HepG2 (cell line): ENCODE measurements around the gene SPOCD1. TPM values are rescaled to one million over a fixed set of nuclear protein-coding genes. Genes with fewer than 3 reads are reported as not detected.

Experiments used
- ATAC-seq: fragments of 200-7000 bp; cut with Tn5 transposase; 3 replicates; pipeline ENCODE4 v1.9.1; 2020; ENCODE audit warnings: mild to moderate bottlenecking, moderate library complexity
- BruUV-seq: library from RNA; stranded (reverse); fragments of 400-500 nt; replicated peaks from 2 replicates; lab custom pipeline; 2021; lab: Mats Ljungman, UMichigan
- CTCF ChIA-PET: fragments of 300-600 bp; formaldehyde crosslinking; extraction: SDS; loops from one replicate; lab custom pipeline; 2021; ENCODE audit warnings: low total read pairs, inconsistent platforms, low intra/inter-chr PET ratio; lab: Yijun Ruan, JAX
- POLR2A ChIA-PET: fragments of 350-600 bp; sonication (Branson Sonifier 250); formaldehyde crosslinking; loops from one replicate; lab custom pipeline; 2020; ENCODE audit warnings: antibody characterized with exemption, inconsistent platforms; lab: Yijun Ruan, JAX
- DNase-seq: peaks from one replicate; pipeline ENCODE4 v3.0.0-alpha.2; 2015; ENCODE audit warnings: low spot score
- FAIRE-seq: peaks from 3 replicates; lab custom pipeline; 2011; peaks lifted over from hg19 to GRCh38; lab: Jason Lieb, UNC
- H2AFZ ChIP-seq: one replicate; pipeline ENCODE4 v1.6.1; 2011; ENCODE audit warnings: low read length, inconsistent platforms
- H3K27ac ChIP-seq: fragments of 300-600 bp; 3 replicates; pipeline ENCODE4 v1.8.0; 2011; ENCODE audit warnings: mixed run types, mild to moderate bottlenecking, mixed read lengths, low read length, inconsistent platforms; ENCODE audit not compliant: insufficient read depth; ENCODE audit errors: extremely low read length
- H3K27me3 ChIP-seq, 2 experiments: fragments of 200-600 bp in 1 of 2; 2 replicates in 1 of 2; 3 replicates in 1 of 2; pipeline versions ENCODE4 v1.6.0 to v1.8.0; 2011; ENCODE audit warnings: low read length in 2 of 2, mild to moderate bottlenecking in 2 of 2, moderate library complexity in 2 of 2, inconsistent platforms in 1 of 2; ENCODE audit not compliant: insufficient read depth in 2 of 2, control insufficient read depth in 1 of 2
- H3K36me3 ChIP-seq, 2 experiments: fragments of 200-600 bp in 1 of 2; replicated peaks in 1 of 2; 2 replicates in 1 of 2; 3 replicates in 1 of 2; pipeline versions ENCODE4 v1.5.1 to v1.8.0; 2011; ENCODE audit warnings: low read length in 2 of 2, inconsistent platforms in 1 of 2; ENCODE audit not compliant: insufficient read depth in 2 of 2, control insufficient read depth in 1 of 2
- H3K4me1 ChIP-seq: 2 replicates; pipeline ENCODE4 v1.5.1; 2012; ENCODE audit warnings: low read length, inconsistent platforms; ENCODE audit not compliant: insufficient read depth
- H3K4me2 ChIP-seq: 2 replicates; pipeline ENCODE4 v1.6.0; 2011; ENCODE audit warnings: low read depth, low read length, inconsistent platforms
- H3K4me3 ChIP-seq, 3 experiments: fragments of 200-600 bp in 1 of 3; sonication (generic), shearing (Covaris generic) in 1 of 3; replicated peaks in 1 of 3; 2 replicates each; pipeline ENCODE4 v1.5.1; 2011 to 2016; ENCODE audit warnings: low read length in 3 of 3, inconsistent platforms in 2 of 3, low read depth in 2 of 3, mild to moderate bottlenecking in 2 of 3, control low read depth in 1 of 3, mixed read lengths in 1 of 3; ENCODE audit not compliant: insufficient read depth in 1 of 3
- H3K79me2 ChIP-seq: one replicate; pipeline ENCODE4 v1.6.1; 2011; ENCODE audit warnings: low read length, inconsistent platforms; ENCODE audit not compliant: insufficient read depth
- H3K9ac ChIP-seq: 2 replicates; pipeline ENCODE4 v1.6.0; 2011; ENCODE audit warnings: mild to moderate bottlenecking, low read depth, low read length, inconsistent platforms; ENCODE audit not compliant: insufficient read depth
- H3K9me3 ChIP-seq: 2 replicates; pipeline ENCODE4 v1.5.1; 2012; ENCODE audit warnings: mild to moderate bottlenecking, low read length
- H4K20me1 ChIP-seq: 2 replicates; pipeline ENCODE4 v1.6.0; 2011; ENCODE audit warnings: inconsistent platforms, mild to moderate bottlenecking, low read length, moderate library complexity; ENCODE audit not compliant: insufficient read depth
- AHDC1 ChIP-seq: sonication (generic); formaldehyde crosslinking; IDR thresholded peaks from 2 replicates; pipeline ENCODE4 v1.5.1; 2020; ENCODE audit warnings: mild to moderate bottlenecking, missing genetic modification reagents, borderline replicate concordance
- ELK4 ChIP-seq: sonication (generic); formaldehyde crosslinking; IDR thresholded peaks from 2 replicates; pipeline ENCODE4 v1.9.0; 2021; ENCODE audit warnings: missing genetic modification reagents, borderline replicate concordance
- FOXJ3 ChIP-seq: sonication (generic); formaldehyde crosslinking; IDR thresholded peaks from 2 replicates; pipeline ENCODE4 v1.4.0; 2020; ENCODE audit warnings: missing genetic modification reagents, mild to moderate bottlenecking, borderline replicate concordance
- MAF1 ChIP-seq: sonication (generic); formaldehyde crosslinking; IDR thresholded peaks from 2 replicates; pipeline ENCODE4 v1.5.0; 2020; ENCODE audit warnings: missing genetic modification reagents, borderline replicate concordance
- MNT ChIP-seq: fragments of 450-650 bp; IDR thresholded peaks from 2 replicates; pipeline ENCODE4 v1.6.1; 2016
- ZFP82 ChIP-seq: sonication (generic); formaldehyde crosslinking; IDR thresholded peaks from 2 replicates; pipeline ENCODE4 v1.5.1; 2020; ENCODE audit warnings: mild to moderate bottlenecking, missing genetic modification reagents, borderline replicate concordance
- ZNF354B ChIP-seq: sonication (generic); formaldehyde crosslinking; IDR thresholded peaks from 2 replicates; pipeline ENCODE4 v1.8.0; 2022; ENCODE audit warnings: mild to moderate bottlenecking, missing genetic modification reagents
- ZNF687 ChIP-seq: sonication (generic); formaldehyde crosslinking; IDR thresholded peaks from 2 replicates; pipeline ENCODE4 v1.5.1; 2020; ENCODE audit warnings: mild to moderate bottlenecking, missing genetic modification reagents, moderate library complexity
- WGBS: methylation state at CpG from one replicate; pipeline ENCODE4 v1.1.6; 2017; ENCODE audit warnings: low lambda C conversion rate; 5-methylcytosine and 5-hydroxymethylcytosine counted together
- in situ Hi-C: cut with HindIII; loops from 2 replicates; pipeline ENCODE4 v1.10.0; 2017; ENCODE audit warnings: low pct_unique_long_range_greater_than_20kb; ENCODE audit not compliant: extremely low pct_ligation_motif_present
- intact Hi-C: fragments of 100-400 bp; cut with micrococcal nuclease; formaldehyde crosslinking; loops from one replicate; pipeline ENCODE4 v1.10.0; 2022; ENCODE audit not compliant: unreplicated experiment
- polyA plus RNA-seq, 8 experiments: library from polyadenylated mRNA; depleted of rRNA in 3 of 8; stranded (reverse) in 7 of 8; unstranded in 1 of 8; fragments of >200 nt; fragmentation: Illumina TruSeq in 4 of 8; extraction: Trizol in 4 of 8; gene quantifications; 2 replicates each; pipeline versions ENCODE4 v1.2.1 to v1.2.3, GENCODE V29; 2011 to 2016; ENCODE audit warnings: low read depth in 4 of 8, missing spikeins in 1 of 8, mixed read lengths in 1 of 8; ENCODE audit not compliant: insufficient read depth in 1 of 8
- total RNA-seq, 5 experiments: library from RNA; depleted of rRNA; stranded (reverse); fragments of >200 nt; fragmentation: Illumina TruSeq; extraction: Trizol; gene quantifications; 2 replicates each; pipeline ENCODE4 v1.2.3, GENCODE V29; 2016; ENCODE audit warnings: low read depth in 1 of 5

Gene SPOCD1
- total and polyA plus RNA-seq, 2 of the 13 experiments (the other 11 are each of a cell fraction or from before 2014, with no cell fraction given): 0.24 to 0.29 TPM

GRCh38 chr1:31764312-31765040 is 51.3 kb downstream of the SPOCD1 start, which contains the start of gene ADGRB2:
Gene ADGRB2, minus strand, starts transcription at chr1:31764340. Its CDS starts 7,119 bp downstream, at chr1:31757221.
- Histone ChIP-seq H3K9ac (no peak within 1 kb of the TSS), H3K27ac (no peak within 1 kb of the TSS), H3K9me3 (no peaks in the 10 kb centered on the region), H3K4me3 (peak within 1 kb of the TSS; percentile 30 to 62 (median 42); a peak in 4 of 6 replicates), H3K79me2 (no peaks in the 10 kb centered on the region), H3K36me3 (no peaks in the 10 kb centered on the region), H2AFZ (no peak within 1 kb of the TSS), H3K4me1 (peaks cover 43% of the 10 kb centered on the region), H4K20me1 (no peaks in the 10 kb centered on the region), H3K27me3 (peaks cover 15 to 67% of the 10 kb centered on the region in 2 experiments), H3K4me2 (peak within 1 kb of the TSS; percentile 73)
- DNase-seq (no peak), ATAC-seq (peak; percentile 8; the same call in 2 of the 3 replicates), FAIRE-seq (no peak)
- POLR2A ChIA-PET: no interaction called here
- CTCF ChIA-PET: interaction anchor here (1.2 kb wide), 1 partner anchor 25 kb away, joined by 5 read pairs; no protein-coding TSS in a partner anchor
- WGBS: 0% methylated on average over 4 of the region's 59 CpGs
- intact Hi-C loops (loop anchor here (2.0 kb wide), 1 partner anchor 24 kb away; no protein-coding TSS in a partner anchor), in situ Hi-C loops (no loop called here)
- no TSS peak for BruUV-seq
- TF ChIP-seq FOXJ3 (no peak), ZNF687 (CRISPR knock-in tag) (peak; percentile 34; the same call in 1 of the 2 replicates), MAF1 (CRISPR knock-in tag) (no peak), ZNF354B (CRISPR knock-in tag) (0 out of 2 replicates have a peak, but pooled peaks have one; percentile 46), MNT (peak; percentile 30; the same call in 1 of the 2 replicates), ZFP82 (no peak), AHDC1 (CRISPR knock-in tag) (no peak), ELK4 (no peak)
